Uterus (tissue), 4 donors: ENCODE measurements around the gene SLC17A5. TPM values are rescaled to one million over a fixed set of nuclear protein-coding genes. Genes with fewer than 3 reads are reported as not detected.
"Not testable (repeated sequence)": the region's sequence is repeated elsewhere in the genome, so short reads cannot be mapped to it uniquely, and the experiment has no call there.

ENCODE experiments used
- DNase-seq, 2 donors: peaks; one replicate each; pipeline ENCODE4 v3.0.0-alpha.2; 2019 to 2020
- H3K27ac ChIP-seq, 2 donors: fragments of 200-600 bp; sonication (generic); 1 replicate in 1 of 2; 2 replicates in 1 of 2; pipeline ENCODE4 v1.5.1; 2016 to 2018
- H3K27me3 ChIP-seq, 2 donors: fragments of 200-600 bp; sonication (generic); one replicate each; pipeline ENCODE4 v1.5.1; 2018 to 2019; ENCODE audit warnings: control low read depth in 1 of 2
- H3K36me3 ChIP-seq, 2 donors: fragments of 200-600 bp; sonication (generic); one replicate each; pipeline ENCODE4 v1.5.1; 2019; ENCODE audit warnings: control low read depth in 1 of 2
- H3K4me1 ChIP-seq, 2 donors: fragments of 200-600 bp; sonication (generic); one replicate each; pipeline ENCODE4 v1.5.1; 2018 to 2019; ENCODE audit warnings: control low read depth in 1 of 2
- H3K4me3 ChIP-seq, 2 donors: fragments of 200-600 bp; sonication (generic); 1 replicate in 1 of 2; 2 replicates in 1 of 2; pipeline ENCODE4 v1.5.1; 2018 to 2019; ENCODE audit warnings: mild to moderate bottlenecking in 1 of 2
- H3K9me3 ChIP-seq, 2 donors: fragments of 200-600 bp; sonication (generic); one replicate each; pipeline ENCODE4 v1.5.1; 2019; ENCODE audit warnings: control low read depth in 1 of 2
- CTCF ChIP-seq, 4 experiments: fragments of 200-600 bp in 2 of 4; fragments of 450-650 bp in 2 of 4; sonication (generic) in 2 of 4; IDR thresholded peaks; one replicate each; pipeline ENCODE4 v1.5.1; 2016 to 2019; ENCODE audit warnings: antibody characterized with exemption in 4 of 4, mild to moderate bottlenecking in 2 of 4, moderate library complexity in 1 of 4
- POLR2A ChIP-seq, 2 donors: fragments of 450-650 bp; IDR thresholded peaks; one replicate each; pipeline ENCODE4 v1.6.1; 2016; ENCODE audit warnings: antibody characterized with exemption in 2 of 2, mild to moderate bottlenecking in 1 of 2, moderate library complexity in 1 of 2
- intact Hi-C: fragments of 100-400 bp; cut with DNase I; formaldehyde crosslinking; loops from one replicate; pipeline ENCODE4 v1.15.1; 2023; ENCODE audit warnings: low total_unique reads
- total RNA-seq, 4 donors: library from RNA; depleted of rRNA in 3 of 4; stranded (reverse); fragments of >200 nt in 3 of 4; gene quantifications; one replicate each; pipeline versions ENCODE4 v1.1.0 to v1.2.4, GENCODE V29; 2014 to 2023
- donor health status: DM: yes; HTN: yes; CAD: no.

Gene SLC17A5
- total RNA-seq, 4 donors from 2014 or later, result 3.6 to 27.4 (median 11.6) TPM

GRCh38 chr6:73562558-73562957 lies 91.2 kb downstream of the SLC17A5 start:
- no peaks in the 10 kb centered on the region for H3K36me3 ChIP-seq
- no peak for DNase-seq
- H3K27me3 ChIP-seq, result no peaks in the 10 kb centered on the region
- no peak overlapping the region for H3K4me3 ChIP-seq
- TF ChIP-seq CTCF (IDR thresholded peaks at IDR 0.05) (no peak), POLR2A (IDR thresholded peaks at IDR 0.05) (no peak)
- H3K9me3 ChIP-seq, result no peaks in the 10 kb centered on the region
- intact Hi-C loops, result no loop called here
- no peak overlapping the region for H3K27ac ChIP-seq
- H3K4me1 ChIP-seq, result no peaks in the 10 kb centered on the region

- intact Hi-C loops, result no loop called here
- Histone ChIP-seq H3K4me1 (no peaks in the 10 kb centered on the region), H3K4me3 (no peak overlapping the region), H3K36me3 (no peaks in the 10 kb centered on the region), H3K27ac (no peak overlapping the region), H3K9me3 (no peaks in the 10 kb centered on the region), H3K27me3 (no peaks in the 10 kb centered on the region)
- no peak for DNase-seq
- TF ChIP-seq POLR2A (IDR thresholded peaks at IDR 0.05) (no peak), CTCF (IDR thresholded peaks at IDR 0.05) (no peak)
Measured at GRCh38 chr6:73560853-73561407, 92.9 kb downstream of the SLC17A5 start.

GRCh38 chr6:73560182-73560732 lies 93.5 kb downstream of the SLC17A5 start:
- no peak overlapping the region for H3K27ac ChIP-seq
- H3K4me1 ChIP-seq, result no peaks in the 10 kb centered on the region
- H3K9me3 ChIP-seq, result no peaks in the 10 kb centered on the region
- H3K4me3 ChIP-seq, result no peak overlapping the region
- intact Hi-C loops, result no loop called here
- H3K36me3 ChIP-seq, result no peaks in the 10 kb centered on the region
- TF ChIP-seq POLR2A (IDR thresholded peaks at IDR 0.05) (no peak), CTCF (IDR thresholded peaks at IDR 0.05) (no peak)
- H3K27me3 ChIP-seq, result no peaks in the 10 kb centered on the region
- DNase-seq, result no peak

GRCh38 chr6:73559399-73559794 lies 94.4 kb downstream of the SLC17A5 start:
- H3K27me3 ChIP-seq, DNase-seq, H3K27ac ChIP-seq, intact Hi-C loops, H3K9me3 ChIP-seq, H3K4me1 ChIP-seq, H3K36me3 ChIP-seq, H3K4me3 ChIP-seq: not testable (repeated sequence)

GRCh38 chr6:73558624-73559398 lies 95.0 kb downstream of the SLC17A5 start:
- no peak overlapping the region for H3K27ac ChIP-seq
- no peaks in the 10 kb centered on the region for H3K9me3 ChIP-seq
- H3K27me3 ChIP-seq, result no peaks in the 10 kb centered on the region
- no peak for DNase-seq
- H3K4me3 ChIP-seq, result no peak overlapping the region
- H3K4me1 ChIP-seq, result no peaks in the 10 kb centered on the region
- TF ChIP-seq POLR2A (IDR thresholded peaks at IDR 0.05), result no peak
- no peak for TF ChIP-seq CTCF (IDR thresholded peaks at IDR 0.05)
- H3K36me3 ChIP-seq, result no peaks in the 10 kb centered on the region
- intact Hi-C loops, result no loop called here
